Stimulated activated CD4-positive, alpha-beta T cell treated with anti-CD3 and anti-CD28 coated beads, Interleukin-2, amount 100 ng/mL, for 4 hours (primary cell): Measurements from ENCODE around the gene OR13C8.
"Not testable (repeated sequence)": the region's sequence is repeated elsewhere in the genome, so short reads cannot be mapped to it uniquely, and the experiment has no call there.

Source experiments
- DNase-seq: peaks from one replicate; pipeline ENCODE4 v3.0.0-alpha.2; 2020; ENCODE audit warnings: low read depth

The OR13C8 gene

GRCh38 chr9:104568868-104569267, at the start of gene OR13C8:
Gene OR13C8, plus strand, starts transcription at chr9:104569168. Its CDS starts 0 bp downstream, at chr9:104569168.
- DNase-seq: no peak

- not testable (repeated sequence) for DNase-seq
Observed at GRCh38 chr9:104520241-104520640, 48.7 kb upstream of the OR13C8 start.

GRCh38 chr9:104527109-104527508, 41.9 kb upstream of the OR13C8 start, which contains the start of gene OR13C4:
Gene OR13C4, minus strand, starts transcription at chr9:104527209. Its CDS starts 0 bp downstream, at chr9:104527209.
- DNase-seq: no peak

GRCh38 chr9:104536756-104537155, 32.2 kb upstream of the OR13C8 start, which contains the start of gene OR13C3:
Gene OR13C3, minus strand, starts transcription at chr9:104536856. Its CDS starts 133 bp downstream, at chr9:104536723.
- no peak for DNase-seq

GRCh38 chr9:104539275-104539674, 29.7 kb upstream of the OR13C8 start:
- no peak for DNase-seq

- DNase-seq: no peak
Observed at GRCh38 chr9:104544644-104545043, 24.3 kb upstream of the OR13C8 start.

GRCh38 chr9:104553261-104553660, 15.7 kb upstream of the OR13C8 start:
- no peak for DNase-seq

- no peak for DNase-seq
Observed at GRCh38 chr9:104555521-104555920, 13.4 kb upstream of the OR13C8 start.

GRCh38 chr9:104556830-104557634, 11.9 kb upstream of the OR13C8 start:
- no peak for DNase-seq

- DNase-seq: no peak
Observed at GRCh38 chr9:104564358-104564757, 4.6 kb upstream of the OR13C8 start.

GRCh38 chr9:104572612-104573011, 3.6 kb downstream of the OR13C8 start:
- DNase-seq: no peak

- DNase-seq: no peak
Observed at GRCh38 chr9:104575456-104575855, 6.5 kb downstream of the OR13C8 start.

GRCh38 chr9:104577263-104577662, 8.3 kb downstream of the OR13C8 start:
- DNase-seq: no peak

- no peak for DNase-seq
Observed at GRCh38 chr9:104580562-104580961, 11.6 kb downstream of the OR13C8 start.

- DNase-seq: no peak
Observed at GRCh38 chr9:104586496-104587180, 17.7 kb downstream of the OR13C8 start.

GRCh38 chr9:104589626-104590025, 20.7 kb downstream of the OR13C8 start:
- DNase-seq: no peak

GRCh38 chr9:104598749-104599148, 29.8 kb downstream of the OR13C8 start:
- DNase-seq: not testable (repeated sequence)

- DNase-seq: not testable (repeated sequence)
Observed at GRCh38 chr9:104599313-104599712, 30.3 kb downstream of the OR13C8 start, which contains the start of gene OR13C5. Gene OR13C5, minus strand, starts transcription at chr9:104599413. Its CDS starts 0 bp downstream, at chr9:104599413.

GRCh38 chr9:104604801-104605200, 35.8 kb downstream of the OR13C8 start:
- no peak for DNase-seq

- not testable (repeated sequence) for DNase-seq
Observed at GRCh38 chr9:104605527-104605926, 36.6 kb downstream of the OR13C8 start, which contains the start of gene OR13C2. Gene OR13C2, minus strand, starts transcription at chr9:104605627. Its CDS starts 0 bp downstream, at chr9:104605627.

GRCh38 chr9:104606152-104606551, 37.2 kb downstream of the OR13C8 start:
- DNase-seq: no peak

- no peak for DNase-seq
Observed at GRCh38 chr9:104608336-104608735, 39.4 kb downstream of the OR13C8 start.

GRCh38 chr9:104611213-104611612, 42.2 kb downstream of the OR13C8 start:
- no peak for DNase-seq
